Measurements from ENCODE around the gene PPM1L. TPM values are rescaled to one million over a fixed set of nuclear protein-coding genes. Genes with fewer than 3 reads are reported as not detected.

The PPM1L gene
- total RNA-seq, 1 donor, result 2.5 TPM

DNA sequence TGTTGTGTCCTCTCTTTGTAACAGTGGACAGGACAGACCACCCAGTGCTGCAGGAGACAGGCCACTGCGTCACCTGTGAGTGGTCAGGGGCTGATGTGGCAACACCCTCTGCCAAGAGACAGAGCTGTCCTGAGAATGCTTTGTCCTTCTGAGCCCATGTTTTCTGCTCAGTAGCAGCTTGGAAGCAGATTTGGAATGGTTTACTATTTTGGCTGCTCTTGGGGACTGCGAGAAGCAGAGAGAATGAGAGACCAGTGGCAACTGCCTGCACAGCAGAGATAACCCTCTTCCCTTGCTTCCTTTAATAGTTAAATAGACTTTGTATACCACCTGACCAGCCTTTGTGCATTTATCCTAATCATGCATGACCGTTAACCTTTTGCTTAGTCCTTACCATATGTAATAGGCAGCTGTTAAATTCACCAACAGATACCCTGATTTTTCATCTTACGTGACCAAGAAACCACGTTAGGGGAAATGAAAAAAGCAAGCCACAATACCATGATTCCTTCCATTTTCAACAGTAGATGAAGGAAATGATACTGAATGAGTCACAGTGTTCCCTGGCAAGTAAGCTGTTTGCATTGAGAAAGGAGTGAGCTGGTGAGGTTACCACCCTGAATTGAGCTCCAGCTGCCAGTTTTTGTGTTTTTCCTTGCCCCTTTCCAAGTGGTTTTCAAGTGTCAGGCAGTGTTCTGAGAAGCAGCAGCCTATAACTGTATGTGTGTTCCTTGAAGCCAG is 313.6 kb downstream of the PPM1L start:
- no peak overlapping the region for H3K4me3 ChIP-seq (ENCODE audit: low read depth, low read length)
- DNase-seq (ENCODE audit: low read depth), result peak; percentile 83
- TF ChIP-seq, protein P1, sequence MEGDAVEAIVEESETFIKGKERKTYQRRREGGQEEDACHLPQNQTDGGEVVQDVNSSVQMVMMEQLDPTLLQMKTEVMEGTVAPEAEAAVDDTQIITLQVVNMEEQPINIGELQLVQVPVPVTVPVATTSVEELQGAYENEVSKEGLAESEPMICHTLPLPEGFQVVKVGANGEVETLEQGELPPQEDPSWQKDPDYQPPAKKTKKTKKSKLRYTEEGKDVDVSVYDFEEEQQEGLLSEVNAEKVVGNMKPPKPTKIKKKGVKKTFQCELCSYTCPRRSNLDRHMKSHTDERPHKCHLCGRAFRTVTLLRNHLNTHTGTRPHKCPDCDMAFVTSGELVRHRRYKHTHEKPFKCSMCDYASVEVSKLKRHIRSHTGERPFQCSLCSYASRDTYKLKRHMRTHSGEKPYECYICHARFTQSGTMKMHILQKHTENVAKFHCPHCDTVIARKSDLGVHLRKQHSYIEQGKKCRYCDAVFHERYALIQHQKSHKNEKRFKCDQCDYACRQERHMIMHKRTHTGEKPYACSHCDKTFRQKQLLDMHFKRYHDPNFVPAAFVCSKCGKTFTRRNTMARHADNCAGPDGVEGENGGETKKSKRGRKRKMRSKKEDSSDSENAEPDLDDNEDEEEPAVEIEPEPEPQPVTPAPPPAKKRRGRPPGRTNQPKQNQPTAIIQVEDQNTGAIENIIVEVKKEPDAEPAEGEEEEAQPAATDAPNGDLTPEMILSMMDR (IDR thresholded peaks at IDR 0.05; ENCODE audit: insufficient read depth, low read length), result no peak

DNA sequence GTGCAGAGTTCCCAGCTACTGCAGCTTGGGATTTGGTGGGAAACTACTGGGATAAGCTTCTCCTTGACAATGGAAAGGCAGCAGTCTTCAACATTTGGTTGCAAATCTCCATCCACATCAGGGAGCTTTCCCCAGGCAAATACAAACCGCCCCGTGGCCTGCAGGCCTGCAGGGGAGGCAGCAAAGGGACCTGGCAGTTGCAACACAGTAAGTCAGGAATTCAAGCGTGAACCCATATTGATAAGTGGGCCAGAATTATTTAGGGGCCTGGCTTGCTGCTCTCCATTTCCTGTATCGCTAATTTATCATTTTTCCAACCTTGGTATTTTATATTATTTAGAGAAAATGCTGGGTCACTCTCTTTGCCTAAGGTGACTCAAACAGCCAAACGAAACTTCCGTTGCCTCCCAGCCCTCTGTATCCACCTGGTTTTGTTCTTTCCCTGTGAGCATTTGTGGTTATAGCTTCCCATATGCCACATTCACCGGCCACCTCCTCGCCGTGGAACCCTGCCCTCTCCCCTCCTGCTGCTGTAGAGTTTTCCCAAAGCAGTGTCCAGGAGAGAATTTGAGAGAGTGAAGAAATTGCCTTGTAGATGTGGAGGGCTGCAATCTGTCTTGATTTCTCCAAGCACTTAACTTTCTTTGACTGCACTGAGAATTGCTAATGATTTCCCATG is 314.4 kb downstream of the PPM1L start:
- no peak overlapping the region for H3K4me3 ChIP-seq (ENCODE audit: low read depth, low read length)
- no peak for DNase-seq (ENCODE audit: low read depth)
- TF ChIP-seq, protein P1 (IDR thresholded peaks at IDR 0.05; ENCODE audit: insufficient read depth, low read length), result no peak

DNA sequence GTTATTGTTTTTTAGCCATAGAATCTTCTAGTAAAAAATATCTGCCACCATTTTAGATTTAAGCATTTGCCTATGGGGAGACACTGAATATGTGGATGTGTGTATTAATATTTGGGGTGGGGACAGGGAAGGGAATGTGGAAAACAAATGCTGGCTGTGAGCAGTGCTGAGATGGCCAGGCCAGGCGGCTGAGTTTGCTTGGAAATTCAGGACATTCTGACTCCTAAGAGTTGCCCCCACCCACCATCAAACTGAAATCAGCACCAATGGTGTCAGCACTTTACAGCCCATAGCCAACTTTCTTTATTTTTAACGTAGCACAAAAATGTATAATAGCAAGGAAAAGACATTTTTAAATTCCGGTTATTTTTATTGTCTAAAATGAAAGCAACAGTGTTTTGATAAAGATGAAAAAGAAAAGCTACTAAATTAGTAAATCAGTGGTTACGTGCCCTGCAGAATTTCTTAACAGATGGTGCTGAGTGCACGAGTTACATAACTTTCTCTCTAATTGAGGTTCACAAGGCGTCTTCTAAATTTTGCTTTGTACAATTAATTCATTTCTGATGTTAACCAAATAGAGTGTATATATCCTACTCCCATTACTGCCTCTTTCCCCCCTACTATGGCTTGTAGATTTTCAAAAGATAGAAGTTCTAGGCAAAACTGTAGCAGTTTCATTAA is 315.1 kb downstream of the PPM1L start:
- DNase-seq (ENCODE audit: low read depth), result no peak
- no peak overlapping the region for H3K4me3 ChIP-seq (ENCODE audit: low read depth, low read length)
- TF ChIP-seq, protein P1 (IDR thresholded peaks at IDR 0.05; ENCODE audit: insufficient read depth, low read length), result no peak

DNA sequence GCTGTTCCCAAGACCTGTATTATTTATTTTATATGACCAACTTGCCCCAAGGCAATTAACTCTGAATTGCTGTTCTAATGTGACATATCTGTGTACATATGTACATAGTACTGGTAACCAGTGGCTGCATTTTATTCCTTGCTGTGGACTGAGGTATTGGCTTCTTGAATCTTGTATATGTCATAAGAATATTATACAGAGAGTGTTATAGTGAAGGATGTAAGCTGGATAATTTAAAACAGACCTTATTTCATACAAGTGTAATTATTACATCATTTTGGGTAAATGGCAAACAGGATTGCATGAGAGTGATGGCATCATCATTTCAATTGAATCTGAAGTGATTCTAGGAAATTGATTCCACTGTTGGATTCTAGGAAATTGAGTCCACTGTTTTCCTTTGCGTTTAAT is 316.2 kb downstream of the PPM1L start:
- no peak overlapping the region for H3K4me3 ChIP-seq (ENCODE audit: low read depth, low read length)
- DNase-seq (ENCODE audit: low read depth), result no peak
- TF ChIP-seq, protein P1 (IDR thresholded peaks at IDR 0.05; ENCODE audit: insufficient read depth, low read length), result no peak

DNA sequence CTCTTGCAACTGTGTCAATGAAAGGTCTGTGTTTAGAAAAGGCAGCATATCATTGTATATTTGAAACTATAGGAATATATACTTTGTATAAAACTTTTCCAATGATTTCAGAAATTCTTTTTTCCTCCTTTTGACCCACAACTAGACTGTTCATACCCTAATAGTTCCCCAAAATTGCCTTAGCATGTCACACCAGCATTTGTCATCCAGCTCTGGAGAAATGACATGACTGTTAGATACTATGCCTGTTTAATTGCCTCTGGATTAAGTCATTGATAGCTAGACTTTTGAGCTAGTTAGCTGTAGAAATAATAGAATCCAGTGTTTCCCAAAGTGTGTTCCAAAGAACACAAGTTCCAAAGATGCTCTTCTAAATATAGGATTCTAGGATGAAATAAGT is 316.7 kb downstream of the PPM1L start:
- TF ChIP-seq, protein P1 (IDR thresholded peaks at IDR 0.05; ENCODE audit: insufficient read depth, low read length), result no peak
- H3K4me3 ChIP-seq (ENCODE audit: low read depth, low read length), result no peak overlapping the region
- no peak for DNase-seq (ENCODE audit: low read depth)

DNA sequence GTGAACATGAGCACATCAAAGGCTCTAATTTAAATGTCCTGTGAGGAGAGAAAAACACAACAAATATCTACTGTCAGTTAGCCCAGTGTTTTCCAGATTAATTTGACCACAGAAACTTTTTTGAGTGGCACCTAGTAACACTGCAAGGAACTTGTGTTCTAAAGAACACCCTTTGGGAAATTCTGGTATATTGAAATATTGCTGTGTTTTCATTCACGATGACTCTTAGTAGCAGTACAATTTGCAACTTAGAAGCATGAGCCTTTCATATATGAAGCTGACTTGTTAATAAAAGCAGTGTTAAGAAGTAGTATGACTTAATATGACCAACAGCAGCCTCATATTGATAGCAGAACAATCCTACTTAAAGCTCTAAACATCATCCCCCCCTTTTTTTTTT is 317.1 kb downstream of the PPM1L start:
- H3K4me3 ChIP-seq (ENCODE audit: low read depth, low read length), result no peak overlapping the region
- TF ChIP-seq, protein P1 (IDR thresholded peaks at IDR 0.05; ENCODE audit: insufficient read depth, low read length), result no peak
- DNase-seq (ENCODE audit: low read depth), result no peak
